A549 (cell line): ENCODE results near the gene TBATA. TPM values are rescaled to one million over a fixed set of nuclear protein-coding genes. Genes with fewer than 3 reads are reported as not detected.
"Not testable (repeated sequence)": the region's sequence is repeated elsewhere in the genome, so short reads cannot be mapped to it uniquely, and the experiment has no call there.

Experiments
- ATAC-seq, 2 experiments: fragments of 200-7000 bp in 1 of 2; fragments of >200 bp in 1 of 2; cut with Nextera tagmentation in 1 of 2; cut with Tn5 transposase in 1 of 2; 3 replicates each; pipeline versions ENCODE4 v1.8.0 to v1.9.1; 2018 to 2020; ENCODE audit warnings: mild to moderate bottlenecking in 1 of 2, moderate library complexity in 1 of 2
- CTCF ChIA-PET: fragments of 300-600 bp; sonication (Branson Sonifier 250); formaldehyde crosslinking; extraction: SDS; loops from one replicate; lab custom pipeline; 2021; ENCODE audit warnings: antibody characterized with exemption, inconsistent platforms; lab: Yijun Ruan, JAX
- POLR2A ChIA-PET: fragments of 350-600 bp; formaldehyde crosslinking; extraction: SDS; loops from one replicate; lab custom pipeline; 2021; ENCODE audit warnings: antibody characterized with exemption, inconsistent platforms; lab: Yijun Ruan, JAX
- DNase-seq, 2 experiments: peaks; one replicate each; pipeline versions ENCODE4 v3.0.0 to v3.0.0-alpha.2; 2011 to 2016; ENCODE audit warnings: low read depth in 1 of 2, low spot score in 1 of 2
- FAIRE-seq: peaks from 2 replicates; lab custom pipeline; 2011; peaks lifted over from hg19 to GRCh38; lab: Jason Lieb, UNC
- H3K27ac ChIP-seq, 2 experiments: fragments of >200 bp; sonication (Bioruptor Twin); formaldehyde crosslinking; 3 replicates each; pipeline ENCODE4 v1.5.1; 2016 to 2017
- H3K4me1 ChIP-seq: fragments of >200 bp; sonication (Bioruptor Twin); formaldehyde crosslinking; 3 replicates; pipeline ENCODE4 v1.6.1; 2016
- H3K4me2 ChIP-seq: fragments of >200 bp; sonication (Bioruptor Twin); formaldehyde crosslinking; 3 replicates; pipeline ENCODE4 v1.6.1; 2016
- H3K4me3 ChIP-seq: fragments of >200 bp; sonication (Bioruptor Twin); formaldehyde crosslinking; 3 replicates; pipeline ENCODE4 v1.5.1; 2016
- H3K9me3 ChIP-seq: fragments of >200 bp; sonication (Bioruptor Twin); formaldehyde crosslinking; 3 replicates; pipeline ENCODE4 v1.6.1; 2016
- ATOH8 ChIP-seq: fragments of 250-450 bp; sonication (Bioruptor Pico); IDR thresholded peaks from 2 replicates; pipeline ENCODE4 v1.5.0; 2020; ENCODE audit warnings: low read depth, mild to moderate bottlenecking, moderate library complexity
- CBX2 ChIP-seq: fragments of 200-600 bp; sonication (generic); IDR thresholded peaks from 2 replicates; pipeline ENCODE4 v1.6.1; 2016; ENCODE audit warnings: low read depth, mild to moderate bottlenecking, borderline replicate concordance
- CHD2 ChIP-seq: fragments of 150-350 bp; IDR thresholded peaks from 2 replicates; pipeline ENCODE4 v1.6.1; 2014; ENCODE audit warnings: low read length; ENCODE audit not compliant: partially characterized antibody
- EHMT2 ChIP-seq: fragments of 200-600 bp; sonication (generic); IDR thresholded peaks from 2 replicates; pipeline ENCODE4 v1.6.1; 2016; ENCODE audit warnings: antibody characterized with exemption, low read depth, mild to moderate bottlenecking, moderate library complexity
- EP300 ChIP-seq, 2 experiments: fragments of >200 bp; sonication (Bioruptor Twin); formaldehyde crosslinking; IDR thresholded peaks; 2 replicates in 1 of 2; 3 replicates in 1 of 2; pipeline ENCODE4 v1.6.1; 2016 to 2017
- FOSL2 ChIP-seq, 2 experiments: fragments of 450-650 bp in 1 of 2; fragments of >200 bp in 1 of 2; sonication (Bioruptor Twin) in 1 of 2; formaldehyde crosslinking; IDR thresholded peaks; 2 replicates each; pipeline versions ENCODE4 v1.5.0 to v1.6.1; 2016 to 2020; ENCODE audit warnings: mild to moderate bottlenecking in 1 of 2, moderate library complexity in 1 of 2
- GATA3 ChIP-seq: IDR thresholded peaks from 2 replicates; pipeline ENCODE4 v1.6.1; 2012; ENCODE audit warnings: borderline replicate concordance
- HDAC2 ChIP-seq: fragments of 200-600 bp; sonication (generic); IDR thresholded peaks from 2 replicates; pipeline ENCODE4 v1.6.1; 2016
- HES2 ChIP-seq: fragments of >200 bp; sonication (Bioruptor Twin); formaldehyde crosslinking; IDR thresholded peaks from 2 replicates; pipeline ENCODE4 v1.6.1; 2016
- JUN ChIP-seq, 2 experiments: fragments of >200 bp; sonication (Bioruptor Twin); formaldehyde crosslinking; IDR thresholded peaks; 2 replicates in 1 of 2; 3 replicates in 1 of 2; pipeline ENCODE4 v1.6.1; 2016 to 2017
- KDM1A ChIP-seq: fragments of 200-600 bp; sonication (generic); IDR thresholded peaks from 2 replicates; pipeline ENCODE4 v1.6.1; 2016; ENCODE audit warnings: low read depth, mild to moderate bottlenecking
- MAZ ChIP-seq: fragments of 150-350 bp; IDR thresholded peaks from 2 replicates; pipeline ENCODE4 v1.6.1; 2014; ENCODE audit warnings: antibody characterized with exemption, low read depth, low read length, borderline replicate concordance
- NR3C1 ChIP-seq: fragments of >200 bp; sonication (Bioruptor Twin); formaldehyde crosslinking; IDR thresholded peaks from 3 replicates; pipeline ENCODE4 v1.6.1; 2017
- PHF8 ChIP-seq: fragments of 200-600 bp; sonication (generic); IDR thresholded peaks from 2 replicates; pipeline ENCODE4 v1.6.1; 2016; ENCODE audit warnings: low read depth, mild to moderate bottlenecking, antibody characterized with exemption, moderate library complexity, borderline replicate concordance
- POLR2AphosphoS2 ChIP-seq: conservative IDR thresholded peaks from 2 replicates; pipeline ENCODE4 v1.6.1; 2012; ENCODE audit warnings: low read length, improper control_type of control experiment, inconsistent platforms
- RAD21 ChIP-seq, 2 experiments: fragments of >200 bp in 1 of 2; sonication (Bioruptor Twin) in 1 of 2; formaldehyde crosslinking in 1 of 2; IDR thresholded peaks in 1 of 2; conservative IDR thresholded peaks in 1 of 2; 2 replicates in 1 of 2; 3 replicates in 1 of 2; pipeline ENCODE4 v1.6.1; 2012 to 2018; ENCODE audit warnings: inconsistent platforms in 1 of 2
- RARB ChIP-seq: fragments of 250-450 bp; sonication (Bioruptor Pico); IDR thresholded peaks from 2 replicates; pipeline ENCODE4 v1.8.0; 2021; ENCODE audit warnings: mild to moderate bottlenecking, moderate library complexity
- ZFP36 ChIP-seq: fragments of 450-650 bp; IDR thresholded peaks from 2 replicates; pipeline ENCODE4 v1.6.1; 2014; ENCODE audit warnings: borderline replicate concordance; ENCODE audit not compliant: partially characterized antibody
- ZSCAN20 ChIP-seq: fragments of 250-450 bp; sonication (Bioruptor Pico); IDR thresholded peaks from 2 replicates; pipeline ENCODE4 v1.8.0; 2022; ENCODE audit warnings: mild to moderate bottlenecking, moderate library complexity
- WGBS: methylation state at CpG from one replicate; pipeline ENCODE4 v1.1.6; 2017; ENCODE audit errors: missing lambda C conversion rate; 5-methylcytosine and 5-hydroxymethylcytosine counted together
- polyA plus RNA-seq, 4 experiments: library from polyadenylated mRNA; depleted of rRNA in 3 of 4; stranded (reverse); fragments of >200 nt; fragmentation: RNase III in 1 of 4; extraction: RNeasy Plus Mini Kit Qiagen cat#74134 plus additional on column Dnase treatment in 1 of 4; gene quantifications; 2 replicates in 3 of 4; 3 replicates in 1 of 4; pipeline ENCODE4 v1.2.3, GENCODE V29; 2011 to 2017

Gene TBATA
- polyA plus RNA-seq, 2 of the 4 experiments (the other 2 are of a cell fraction) = not detected

GRCh38 chr10:70770001-70770400 lies 15.2 kb downstream of the TBATA start (continued):
- TF ChIP-seq RAD21 (conservative IDR thresholded peaks at IDR 0.05 in 1 of 2, IDR thresholded peaks at IDR 0.05 in 1 of 2) = no peak
- TF ChIP-seq PHF8 = no peak
- no peak for TF ChIP-seq KDM1A
- no peak for TF ChIP-seq JUN (IDR thresholded peaks at IDR 0.05)
- TF ChIP-seq ZSCAN20 (CRISPR knock-in tag) = no peak
- TF ChIP-seq HES2 = no peak
- no peak for TF ChIP-seq CHD2

- no peak for ATAC-seq
- 37% methylated on average over 4 of the region's 4 CpGs for WGBS
- no peak for TF ChIP-seq EHMT2
- no peak for TF ChIP-seq ZFP36
- TF ChIP-seq POLR2AphosphoS2 = no peak
- TF ChIP-seq CBX2 = no peak
- TF ChIP-seq EP300 (IDR thresholded peaks at IDR 0.05) = no peak
- no peak for TF ChIP-seq HDAC2
- no peak for TF ChIP-seq CHD2
- no peak for TF ChIP-seq FOSL2 (IDR thresholded peaks at IDR 0.05)
- TF ChIP-seq FOSL2 (CRISPR knock-in tag; IDR thresholded peaks at IDR 0.05) = no peak
- TF ChIP-seq PHF8 = no peak
- TF ChIP-seq NR3C1 = no peak
- no peak for TF ChIP-seq ATOH8 (CRISPR knock-in tag)
- TF ChIP-seq MAZ = no peak
- no peak for TF ChIP-seq RARB (CRISPR knock-in tag)
- TF ChIP-seq GATA3 = no peak
- TF ChIP-seq RAD21 (conservative IDR thresholded peaks at IDR 0.05 in 1 of 2, IDR thresholded peaks at IDR 0.05 in 1 of 2) = no peak
- TF ChIP-seq, all 56 proteins: peak for 0
Observed at GRCh38 chr10:70769121-70769520, 16.1 kb downstream of the TBATA start.

GRCh38 chr10:70768026-70768685 lies 17.0 kb downstream of the TBATA start:
- H3K4me1 ChIP-seq, ATAC-seq, H3K4me2 ChIP-seq, H3K9me3 ChIP-seq, H3K27ac ChIP-seq, DNase-seq, FAIRE-seq, H3K4me3 ChIP-seq, POLR2A ChIA-PET: not testable (repeated sequence)
- 52% methylated on average over 6 of the region's 6 CpGs for WGBS
- CTCF ChIA-PET = interaction anchor here (0.7 to 2.3 kb wide), 4 partner anchors 9 to 218 kb away, joined by 3 to 7 read pairs (median 5); no protein-coding TSS in a partner anchor

More at GRCh38 chr10:70769121-70769520, 16.1 kb downstream of the TBATA start:
- POLR2A ChIA-PET = no interaction called here
- DNase-seq (no peak), FAIRE-seq (no peak)
- CTCF ChIA-PET = interaction anchor here (1.1 to 2.3 kb wide), 5 partner anchors 9 to 219 kb away, joined by 3 to 7 read pairs (median 4); no protein-coding TSS in a partner anchor
- H3K4me1 ChIP-seq = no peaks in the 10 kb centered on the region
- peaks cover 3% of the 10 kb centered on the region; the same call in 1 of the 3 replicates for H3K9me3 ChIP-seq
- H3K4me2 ChIP-seq = no peak overlapping the region
- H3K27ac ChIP-seq = no peak overlapping the region
- no peak overlapping the region for H3K4me3 ChIP-seq
